ENCODE results near the gene ACOT4. TPM values are rescaled to one million over a fixed set of nuclear protein-coding genes. Genes with fewer than 3 reads are reported as not detected.

Gene ACOT4
- total and polyA plus RNA-seq, 8 donors = 0.59 to 1.9 (median 1.1) TPM; not detected in 1

- TF ChIP-seq CTCF (IDR thresholded peaks at IDR 0.05) = no peak
- Histone ChIP-seq H3K27ac (no peak overlapping the region), H3K9me3 (no peaks in the 10 kb centered on the region), H3K4me1 (no peaks in the 10 kb centered on the region), H3K36me3 (no peaks in the 10 kb centered on the region), H3K27me3 (no peaks in the 10 kb centered on the region), H3K4me3 (no peak overlapping the region)
- FAIRE-seq (no peak), DNase-seq (no peak), ATAC-seq (no peak)
- intact Hi-C loops (cut with DNase I) = no loop called here
- 71 to 85% methylated on average over 3 of the region's 3 CpGs for WGBS, 2 donors
Observed at GRCh38 chr14:73602994-73603393, 11.3 kb downstream of the ACOT4 start.

GRCh38 chr14:73606271-73606670, 14.6 kb downstream of the ACOT4 start:
- Histone ChIP-seq H3K4me1 (no peaks in the 10 kb centered on the region), H3K9me3 (no peaks in the 10 kb centered on the region), H3K27ac (no peak overlapping the region), H3K27me3 (no peaks in the 10 kb centered on the region), H3K36me3 (no peaks in the 10 kb centered on the region), H3K4me3 (no peak overlapping the region)
- ATAC-seq (no peak), DNase-seq (no peak), FAIRE-seq (no peak)
- TF ChIP-seq CTCF (IDR thresholded peaks at IDR 0.05) = no peak
- 93 to 98% methylated on average over 3 of the region's 3 CpGs for WGBS, 2 donors
- intact Hi-C loops (cut with DNase I) = no loop called here

GRCh38 chr14:73607241-73607640, 15.6 kb downstream of the ACOT4 start:
- Histone ChIP-seq H3K27ac (no peak overlapping the region), H3K9me3 (no peaks in the 10 kb centered on the region), H3K4me1 (no peaks in the 10 kb centered on the region), H3K27me3 (no peaks in the 10 kb centered on the region), H3K4me3 (no peak overlapping the region), H3K36me3 (no peaks in the 10 kb centered on the region)
- intact Hi-C loops (cut with DNase I) = no loop called here
- FAIRE-seq = no peak
- DNase-seq = no peak
- no peak for ATAC-seq
- WGBS, 2 donors = 93 to 97% methylated on average over 1 of the region's 1 CpG
- TF ChIP-seq CTCF (IDR thresholded peaks at IDR 0.05) = no peak

GRCh38 chr14:73610687-73611086, 19.0 kb downstream of the ACOT4 start:
- intact Hi-C loops (cut with DNase I) = no loop called here
- DNase-seq = no peak
- FAIRE-seq = no peak
- 37 to 44% methylated on average over 2 of the region's 2 CpGs for WGBS, 2 donors
- Histone ChIP-seq H3K36me3 (no peaks in the 10 kb centered on the region), H3K27me3 (no peaks in the 10 kb centered on the region), H3K4me3 (no peak overlapping the region), H3K4me1 (no peaks in the 10 kb centered on the region), H3K9me3 (no peaks in the 10 kb centered on the region), H3K27ac (no peak overlapping the region)
- no peak for TF ChIP-seq CTCF (IDR thresholded peaks at IDR 0.05)
- ATAC-seq = no peak

GRCh38 chr14:73612339-73613045, 20.8 kb downstream of the ACOT4 start, which contains the start of gene ACOT6:
TSS of gene ACOT6 (plus strand) at chr14:73612517. CDS start at chr14:73612572, 55 bp downstream.
- DNase-seq (peak; percentile 65 to 92 (median 78)), FAIRE-seq (no peak), ATAC-seq (peak; percentile 92 to 95 (median 94))
- WGBS, 2 donors = 0 to 1% methylated on average over 74 to 84 of the region's 84 CpGs
- Histone ChIP-seq H3K4me1 (no peaks in the 10 kb centered on the region), H3K4me3 (peak within 1 kb of the TSS; percentile 51 to 80 (median 57)), H3K36me3 (no peaks in the 10 kb centered on the region), H3K27ac (peak within 1 kb of the TSS; percentile 53 to 83 (median 69)), H3K27me3 (no peaks in the 10 kb centered on the region), H3K9me3 (no peaks in the 10 kb centered on the region)
- intact Hi-C loops (cut with DNase I) = no loop called here
- no peak for TF ChIP-seq CTCF (IDR thresholded peaks at IDR 0.05)
